ENCODE data around the gene NPAS2.

DNA sequence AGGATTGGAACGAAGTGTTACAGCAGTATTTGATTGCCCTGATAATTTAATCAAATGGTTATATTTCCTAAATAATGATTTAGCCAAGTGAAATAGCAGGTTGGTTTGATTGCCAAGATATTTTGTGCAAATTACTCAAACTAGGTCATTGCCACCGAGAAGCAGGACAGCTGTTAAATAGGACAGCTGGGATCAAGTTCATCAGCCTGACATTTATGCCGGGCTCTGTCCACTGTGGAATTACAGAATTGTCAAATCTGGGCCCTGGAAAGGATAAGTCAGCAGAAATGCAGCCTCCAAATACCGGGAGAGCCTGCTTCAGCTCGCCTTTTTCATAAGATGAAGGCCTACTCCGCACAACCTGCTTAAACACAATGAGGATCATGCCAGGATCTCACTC lies 108.3 kb downstream of the NPAS2 start:
- TF ChIP-seq, protein P1, sequence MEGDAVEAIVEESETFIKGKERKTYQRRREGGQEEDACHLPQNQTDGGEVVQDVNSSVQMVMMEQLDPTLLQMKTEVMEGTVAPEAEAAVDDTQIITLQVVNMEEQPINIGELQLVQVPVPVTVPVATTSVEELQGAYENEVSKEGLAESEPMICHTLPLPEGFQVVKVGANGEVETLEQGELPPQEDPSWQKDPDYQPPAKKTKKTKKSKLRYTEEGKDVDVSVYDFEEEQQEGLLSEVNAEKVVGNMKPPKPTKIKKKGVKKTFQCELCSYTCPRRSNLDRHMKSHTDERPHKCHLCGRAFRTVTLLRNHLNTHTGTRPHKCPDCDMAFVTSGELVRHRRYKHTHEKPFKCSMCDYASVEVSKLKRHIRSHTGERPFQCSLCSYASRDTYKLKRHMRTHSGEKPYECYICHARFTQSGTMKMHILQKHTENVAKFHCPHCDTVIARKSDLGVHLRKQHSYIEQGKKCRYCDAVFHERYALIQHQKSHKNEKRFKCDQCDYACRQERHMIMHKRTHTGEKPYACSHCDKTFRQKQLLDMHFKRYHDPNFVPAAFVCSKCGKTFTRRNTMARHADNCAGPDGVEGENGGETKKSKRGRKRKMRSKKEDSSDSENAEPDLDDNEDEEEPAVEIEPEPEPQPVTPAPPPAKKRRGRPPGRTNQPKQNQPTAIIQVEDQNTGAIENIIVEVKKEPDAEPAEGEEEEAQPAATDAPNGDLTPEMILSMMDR (IDR thresholded peaks at IDR 0.05), result no peak
- TF ChIP-seq EP300 (IDR thresholded peaks at IDR 0.05; ENCODE audit: low read depth), result no peak
- TF ChIP-seq POLR2A (IDR thresholded peaks at IDR 0.05), result no peak

Measured in transverse colon (tissue), 3 donors.